AG04450 (cell line): ENCODE results near the gene FKRP. TPM values are rescaled to one million over a fixed set of nuclear protein-coding genes. Genes with fewer than 3 reads are reported as not detected.

Experiments
- CTCF ChIA-PET: fragments of 300-600, 350-600 bp; formaldehyde crosslinking; extraction: SDS; loops from one replicate; lab custom pipeline; 2022; ENCODE audit warnings: antibody characterized with exemption, inconsistent platforms; lab: Charles Lee
- POLR2A ChIA-PET: fragments of 350-600 bp; formaldehyde crosslinking; extraction: SDS; loops from one replicate; lab custom pipeline; 2021; ENCODE audit warnings: antibody characterized with exemption, inconsistent platforms; lab: Yijun Ruan, JAX
- DNase-seq: peaks from one replicate; pipeline ENCODE4 v3.0.0-alpha.2; 2011; ENCODE audit warnings: low read depth, low spot score
- H3K27ac ChIP-seq: one replicate; pipeline ENCODE4 v1.5.1; 2012; ENCODE audit warnings: low read depth, low read length, control low read depth
- H3K27me3 ChIP-seq: one replicate; pipeline ENCODE4 v1.6.0; 2012; ENCODE audit warnings: low read length; ENCODE audit not compliant: control insufficient read depth, insufficient read depth
- H3K4me3 ChIP-seq: 2 replicates; pipeline ENCODE4 v1.5.1; 2011; ENCODE audit warnings: mild to moderate bottlenecking, low read depth, low read length, control low read depth
- H3K9me3 ChIP-seq: 2 replicates; pipeline ENCODE4 v1.5.1; 2012; ENCODE audit warnings: low read length; ENCODE audit not compliant: control insufficient read depth, insufficient read depth
- polyA plus RNA-seq: library from polyadenylated mRNA; depleted of rRNA; stranded (reverse); fragments of >200 nt; gene quantifications from 2 replicates; pipeline ENCODE4 v1.2.3, GENCODE V29; 2011
- TF ChIP-seq, protein P1 (sequence below): IDR thresholded peaks from 2 replicates; pipeline ENCODE4 v1.5.1; 2011; ENCODE audit warnings: low read depth, low read length, control low read depth, inconsistent platforms

Gene FKRP
- polyA plus RNA-seq, 1 experiment: 12.1 TPM

GRCh38 chr19:46783670-46784069 lies 37.8 kb downstream of the FKRP start:
- Histone ChIP-seq H3K27me3 (no peaks in the 10 kb centered on the region), H3K27ac (peak overlapping the region; percentile 97), H3K4me3 (peak overlapping the region; percentile 94), H3K9me3 (no peaks in the 10 kb centered on the region; the same call in 1 of the 2 replicates)
- TF ChIP-seq, protein P1, sequence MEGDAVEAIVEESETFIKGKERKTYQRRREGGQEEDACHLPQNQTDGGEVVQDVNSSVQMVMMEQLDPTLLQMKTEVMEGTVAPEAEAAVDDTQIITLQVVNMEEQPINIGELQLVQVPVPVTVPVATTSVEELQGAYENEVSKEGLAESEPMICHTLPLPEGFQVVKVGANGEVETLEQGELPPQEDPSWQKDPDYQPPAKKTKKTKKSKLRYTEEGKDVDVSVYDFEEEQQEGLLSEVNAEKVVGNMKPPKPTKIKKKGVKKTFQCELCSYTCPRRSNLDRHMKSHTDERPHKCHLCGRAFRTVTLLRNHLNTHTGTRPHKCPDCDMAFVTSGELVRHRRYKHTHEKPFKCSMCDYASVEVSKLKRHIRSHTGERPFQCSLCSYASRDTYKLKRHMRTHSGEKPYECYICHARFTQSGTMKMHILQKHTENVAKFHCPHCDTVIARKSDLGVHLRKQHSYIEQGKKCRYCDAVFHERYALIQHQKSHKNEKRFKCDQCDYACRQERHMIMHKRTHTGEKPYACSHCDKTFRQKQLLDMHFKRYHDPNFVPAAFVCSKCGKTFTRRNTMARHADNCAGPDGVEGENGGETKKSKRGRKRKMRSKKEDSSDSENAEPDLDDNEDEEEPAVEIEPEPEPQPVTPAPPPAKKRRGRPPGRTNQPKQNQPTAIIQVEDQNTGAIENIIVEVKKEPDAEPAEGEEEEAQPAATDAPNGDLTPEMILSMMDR: no peak
- POLR2A ChIA-PET: interaction anchor here (1.4 kb wide), 1 partner anchor 57 kb away, joined by 10 read pairs; no protein-coding TSS in a partner anchor
- no peak for DNase-seq
- CTCF ChIA-PET: interaction anchor here (1.5 to 4.2 kb wide), 2 partner anchors 26 to 57 kb away, joined by 5 to 32 read pairs; no protein-coding TSS in a partner anchor

GRCh38 chr19:46784262-46785053 lies 38.6 kb downstream of the FKRP start:
- ChIA-PET POLR2A (interaction anchor here (0.5 to 5.0 kb wide), 11 partner anchors 12 to 1780 kb away, joined by 3 to 44 read pairs (median 4); no protein-coding TSS in a partner anchor), CTCF (interaction anchor here (0.8 to 4.2 kb wide), 4 partner anchors 27 to 206 kb away, joined by 3 to 32 read pairs (median 4); no protein-coding TSS in a partner anchor)
- no peaks in the 10 kb centered on the region for H3K27me3 ChIP-seq
- TF ChIP-seq, protein P1: peak; percentile 43
- no peaks in the 10 kb centered on the region; the same call in 1 of the 2 replicates for H3K9me3 ChIP-seq
- peak; percentile 86 for DNase-seq
- peak overlapping the region; percentile 94 for H3K4me3 ChIP-seq
- H3K27ac ChIP-seq: peak overlapping the region; percentile 97

GRCh38 chr19:46785054-46785979 lies 39.5 kb downstream of the FKRP start:
- DNase-seq: no peak
- Histone ChIP-seq H3K27me3 (no peaks in the 10 kb centered on the region), H3K4me3 (peak overlapping the region; percentile 94), H3K27ac (peak overlapping the region; percentile 97), H3K9me3 (no peaks in the 10 kb centered on the region; the same call in 1 of the 2 replicates)
- TF ChIP-seq, protein P1: no peak
- CTCF ChIA-PET: interaction anchor here (0.8 to 4.2 kb wide), 5 partner anchors 28 to 206 kb away, joined by 3 to 32 read pairs (median 5); no protein-coding TSS in a partner anchor
- POLR2A ChIA-PET: interaction anchor here (0.5 to 5.0 kb wide), 13 partner anchors 11 to 1780 kb away, joined by 3 to 44 read pairs (median 4); no protein-coding TSS in a partner anchor

- POLR2A ChIA-PET: interaction anchor here (0.6 to 5.0 kb wide), 8 partner anchors 11 to 61 kb away, joined by 3 to 44 read pairs (median 7); no protein-coding TSS in a partner anchor
Measured at GRCh38 chr19:46785980-46786235, 40.1 kb downstream of the FKRP start.

More at GRCh38 chr19:46785980-46786235, 40.1 kb downstream of the FKRP start:
- Histone ChIP-seq H3K9me3 (no peaks in the 10 kb centered on the region; the same call in 1 of the 2 replicates), H3K27ac (peak overlapping the region; percentile 97), H3K27me3 (no peaks in the 10 kb centered on the region), H3K4me3 (peak overlapping the region; percentile 94)
- TF ChIP-seq, protein P1: no peak
- CTCF ChIA-PET: interaction anchor here (0.8 to 4.2 kb wide), 2 partner anchors 55 to 205 kb away, joined by 5 to 32 read pairs; no protein-coding TSS in a partner anchor
- DNase-seq: no peak
